ENCODE results near the gene BABAM1. TPM values are rescaled to one million over a fixed set of nuclear protein-coding genes. Genes with fewer than 3 reads are reported as not detected.

BABAM1 gene
- total RNA-seq, 4 donors from 2014 or later = 86.3 to 120 (median 99.4) TPM

- Histone ChIP-seq H3K36me3 (peaks cover 0 to 51% of the 10 kb centered on the region in 2 donors), H3K4me1 (no peaks in the 10 kb centered on the region), H3K4me3 (no peak overlapping the region), H3K27ac (no peak overlapping the region), H3K27me3 (no peaks in the 10 kb centered on the region), H3K9me3 (no peaks in the 10 kb centered on the region)
- DNase-seq (no peak), ATAC-seq (no peak)
- intact Hi-C loops (cut with DNase I; ENCODE audit: low total_unique reads) (no loop called here), in situ Hi-C loops (cut with MboI; ENCODE audit: low sequenced_read_pairs in 4 of 4) (no loop called here)
- TF ChIP-seq POLR2A (IDR thresholded peaks at IDR 0.05) (no peak), CTCF (IDR thresholded peaks at IDR 0.05 in 4 of 5, conservative IDR thresholded peaks at IDR 0.05 in 1 of 5) (no peak)
Measured at GRCh38 chr19:17319473-17320238, 52.4 kb downstream of the BABAM1 start.

GRCh38 chr19:17320435-17320834 is 53.2 kb downstream of the BABAM1 start:
- peaks cover 0 to 43% of the 10 kb centered on the region in 2 donors for H3K36me3 ChIP-seq
- in situ Hi-C loops (cut with MboI; ENCODE audit: low sequenced_read_pairs in 4 of 4) = no loop called here
- H3K4me3 ChIP-seq = no peak overlapping the region
- DNase-seq (no peak), ATAC-seq (no peak)
- no peak for TF ChIP-seq CTCF (IDR thresholded peaks at IDR 0.05 in 4 of 5, conservative IDR thresholded peaks at IDR 0.05 in 1 of 5)
- H3K27me3 ChIP-seq = no peaks in the 10 kb centered on the region
- H3K27ac ChIP-seq = no peak overlapping the region
- H3K4me1 ChIP-seq = no peaks in the 10 kb centered on the region
- no peaks in the 10 kb centered on the region for H3K9me3 ChIP-seq
- intact Hi-C loops (cut with DNase I; ENCODE audit: low total_unique reads) = no loop called here

GRCh38 chr19:17321655-17322489 is 54.6 kb downstream of the BABAM1 start:
- no peak for ATAC-seq

GRCh38 chr19:17322854-17323253 is 55.6 kb downstream of the BABAM1 start:
- no peaks in the 10 kb centered on the region for H3K4me1 ChIP-seq
- in situ Hi-C loops (cut with MboI; ENCODE audit: low sequenced_read_pairs in 4 of 4) (no loop called here), intact Hi-C loops (cut with DNase I; ENCODE audit: low total_unique reads) (no loop called here)
- DNase-seq (no peak), ATAC-seq (no peak)
- no peaks in the 10 kb centered on the region for H3K9me3 ChIP-seq
- TF ChIP-seq CTCF (IDR thresholded peaks at IDR 0.05 in 4 of 5, conservative IDR thresholded peaks at IDR 0.05 in 1 of 5) (no peak), POLR2A (IDR thresholded peaks at IDR 0.05) (no peak)
- H3K4me3 ChIP-seq = no peak overlapping the region
- no peaks in the 10 kb centered on the region for H3K27me3 ChIP-seq
- no peak overlapping the region for H3K27ac ChIP-seq
- H3K36me3 ChIP-seq = peaks cover 0 to 28% of the 10 kb centered on the region in 2 donors

More at GRCh38 chr19:17321655-17322489, 54.6 kb downstream of the BABAM1 start:
- Histone ChIP-seq H3K9me3 (no peaks in the 10 kb centered on the region), H3K4me3 (no peak overlapping the region), H3K36me3 (peaks cover 0 to 30% of the 10 kb centered on the region in 2 donors), H3K27me3 (no peaks in the 10 kb centered on the region), H3K27ac (no peak overlapping the region), H3K4me1 (no peaks in the 10 kb centered on the region)
- no peak for TF ChIP-seq POLR2A (IDR thresholded peaks at IDR 0.05)
- no peak for TF ChIP-seq CTCF (IDR thresholded peaks at IDR 0.05 in 4 of 5, conservative IDR thresholded peaks at IDR 0.05 in 1 of 5)
- DNase-seq = no peak
- intact Hi-C loops (cut with DNase I; ENCODE audit: low total_unique reads) = no loop called here
- in situ Hi-C loops (cut with MboI; ENCODE audit: low sequenced_read_pairs in 4 of 4) = no loop called here

All from gastrocnemius medialis (tissue), 4 donors.